GM19351 (cell line): ENCODE results near the gene CHST13.

Experiments used
- ATAC-seq: cut with Tn5 transposase; IDR thresholded peaks from one replicate; pipeline ENCODE4 v1.9.1; 2021; ENCODE audit warnings: mild to moderate bottlenecking, moderate library complexity; ENCODE audit not compliant: unreplicated experiment

The CHST13 gene

GRCh38 chr3:126508564-126508964, 15.4 kb upstream of the CHST13 start:
- ATAC-seq: no peak

GRCh38 chr3:126509597-126510307, 14.2 kb upstream of the CHST13 start:
- ATAC-seq: no peak

GRCh38 chr3:126510308-126510910, 13.5 kb upstream of the CHST13 start:
- no peak for ATAC-seq

- ATAC-seq: no peak
Observed at GRCh38 chr3:126511291-126511690, 12.7 kb upstream of the CHST13 start.

GRCh38 chr3:126512026-126512425, 11.9 kb upstream of the CHST13 start:
- no peak for ATAC-seq

GRCh38 chr3:126512916-126513650, 10.9 kb upstream of the CHST13 start:
- ATAC-seq: no peak

- no peak for ATAC-seq
Observed at GRCh38 chr3:126514161-126514560, 9.8 kb upstream of the CHST13 start.

GRCh38 chr3:126515066-126515706, 8.8 kb upstream of the CHST13 start:
- no peak for ATAC-seq

GRCh38 chr3:126516152-126516935, 7.6 kb upstream of the CHST13 start:
- ATAC-seq: no peak

- no peak for ATAC-seq
Observed at GRCh38 chr3:126516936-126517290, 7.0 kb upstream of the CHST13 start.

- no peak for ATAC-seq
Observed at GRCh38 chr3:126517291-126517951, 6.5 kb upstream of the CHST13 start, which contains the start of gene UROC1. Gene UROC1, minus strand, starts transcription at chr3:126517773. Its CDS starts 54 bp downstream, at chr3:126517719.

GRCh38 chr3:126517986-126518778, 5.8 kb upstream of the CHST13 start:
- ATAC-seq: no peak

- ATAC-seq: no peak
Observed at GRCh38 chr3:126518779-126519177, 5.2 kb upstream of the CHST13 start.

GRCh38 chr3:126519506-126520455, 4.2 kb upstream of the CHST13 start:
- ATAC-seq: no peak

GRCh38 chr3:126521122-126521891, 2.6 kb upstream of the CHST13 start:
- no peak for ATAC-seq

- ATAC-seq: no peak
Observed at GRCh38 chr3:126522363-126522788, 1.6 kb upstream of the CHST13 start.

- no peak for ATAC-seq
Observed at GRCh38 chr3:126524429-126524988, 554 bp downstream of the CHST13 start.
